Measurements from ENCODE around the gene GALNT12.
A peak's percentile ranks its signal among the peaks of the same experiment; 100 is the strongest.

The GALNT12 gene

GRCh38 chr9:98804083-98804482 is 3.4 kb upstream of the GALNT12 start:
- H3K4me1 ChIP-seq (ENCODE audit: control insufficient read depth, insufficient read depth, low read length): no peaks in the 10 kb centered on the region
- H3K4me3 ChIP-seq (ENCODE audit: insufficient read depth, low read depth, low read length): no peak overlapping the region
- H3K36me3 ChIP-seq (ENCODE audit: control insufficient read depth, insufficient read depth, low read length): no peaks in the 10 kb centered on the region
- H3K9me3 ChIP-seq (ENCODE audit: control insufficient read depth, low read length): no peaks in the 10 kb centered on the region
- H3K27ac ChIP-seq (ENCODE audit: insufficient read depth, low read depth, low read length, poor library complexity, severe bottlenecking): no peak overlapping the region
- H3K27me3 ChIP-seq (ENCODE audit: control insufficient read depth, insufficient read depth, low read length, poor library complexity, severe bottlenecking): peaks cover 11% of the 10 kb centered on the region
- WGBS, 2 experiments: 100% methylated on average over 1 of the region's 2 CpGs; no CpG with 5 or more reads in 1 of the 2 experiments

- WGBS, 2 experiments: 90 to 93% methylated on average over 8 of the region's 8 CpGs
- Histone ChIP-seq H3K4me3 (ENCODE audit: insufficient read depth, low read depth, low read length) (no peak overlapping the region), H3K9me3 (ENCODE audit: control insufficient read depth, low read length) (no peaks in the 10 kb centered on the region), H3K36me3 (ENCODE audit: control insufficient read depth, insufficient read depth, low read length) (no peaks in the 10 kb centered on the region), H3K27me3 (ENCODE audit: control insufficient read depth, insufficient read depth, low read length, poor library complexity, severe bottlenecking) (peaks cover 11% of the 10 kb centered on the region), H3K27ac (ENCODE audit: insufficient read depth, low read depth, low read length, poor library complexity, severe bottlenecking) (no peak overlapping the region), H3K4me1 (ENCODE audit: control insufficient read depth, insufficient read depth, low read length) (peaks cover 6% of the 10 kb centered on the region)
These were observed 1.8 kb upstream of the GALNT12 start for GRCh38 chr9:98805506-98806272.

DNA sequence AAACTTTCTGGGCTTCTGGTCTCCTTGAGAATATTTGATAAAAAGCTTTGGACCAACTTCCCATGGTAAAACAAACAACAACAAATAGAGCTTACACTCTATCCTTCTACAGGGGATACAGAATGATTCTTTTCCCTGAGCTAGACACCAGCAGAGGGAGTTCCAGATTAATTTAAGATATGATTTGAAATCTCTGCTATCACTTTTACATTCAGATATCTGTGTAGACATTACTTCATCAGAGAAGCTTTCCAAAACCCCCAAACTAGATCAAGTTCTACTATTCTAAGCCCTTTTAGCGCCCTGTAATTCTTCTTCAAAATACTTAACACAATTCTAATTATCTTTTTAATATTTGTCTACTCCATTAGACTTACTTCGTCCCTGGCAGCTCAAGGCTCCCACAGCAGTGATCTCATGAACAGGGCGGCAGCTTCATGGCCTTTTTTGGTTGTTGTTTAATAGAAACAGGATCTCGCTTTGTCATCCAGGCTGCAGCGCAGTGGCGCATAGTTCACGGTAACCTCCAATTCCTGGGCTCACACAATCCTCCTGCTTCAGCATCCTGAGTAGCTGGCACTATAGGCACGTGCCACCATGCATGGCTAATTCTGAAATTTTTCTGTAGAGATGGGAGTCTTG is 955 bp upstream of the GALNT12 start:
- 90 to 94% methylated on average over 8 of the region's 8 CpGs for WGBS, 2 experiments
- no peak overlapping the region for H3K4me3 ChIP-seq (ENCODE audit: insufficient read depth, low read depth, low read length)
- no peak overlapping the region for H3K27ac ChIP-seq (ENCODE audit: insufficient read depth, low read depth, low read length, poor library complexity, severe bottlenecking)
- H3K9me3 ChIP-seq (ENCODE audit: control insufficient read depth, low read length): no peaks in the 10 kb centered on the region
- H3K4me1 ChIP-seq (ENCODE audit: control insufficient read depth, insufficient read depth, low read length): peaks cover 9% of the 10 kb centered on the region
- peaks cover 11% of the 10 kb centered on the region for H3K27me3 ChIP-seq (ENCODE audit: control insufficient read depth, insufficient read depth, low read length, poor library complexity, severe bottlenecking)
- H3K36me3 ChIP-seq (ENCODE audit: control insufficient read depth, insufficient read depth, low read length): no peaks in the 10 kb centered on the region

DNA sequence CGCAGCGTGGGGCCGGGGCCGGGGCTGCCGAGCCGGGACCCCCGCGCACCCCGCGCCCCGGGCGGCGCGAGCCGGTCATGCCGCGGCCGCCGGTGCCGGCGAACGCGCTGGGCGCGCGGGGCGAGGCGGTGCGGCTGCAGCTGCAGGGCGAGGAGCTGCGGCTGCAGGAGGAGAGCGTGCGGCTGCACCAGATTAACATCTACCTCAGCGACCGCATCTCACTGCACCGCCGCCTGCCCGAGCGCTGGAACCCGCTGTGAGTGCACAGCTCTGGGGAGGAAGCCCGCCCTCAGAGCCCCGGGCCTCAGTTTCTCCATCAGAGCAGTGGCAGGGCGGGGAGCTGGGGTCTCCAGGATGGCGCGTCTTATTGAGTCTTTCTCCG is 335 bp downstream of the GALNT12 start:
- H3K36me3 ChIP-seq (ENCODE audit: control insufficient read depth, insufficient read depth, low read length): no peaks in the 10 kb centered on the region
- no peak overlapping the region for H3K27ac ChIP-seq (ENCODE audit: insufficient read depth, low read depth, low read length, poor library complexity, severe bottlenecking)
- WGBS, 2 experiments: 1% methylated on average over 46 of the region's 46 CpGs
- H3K9me3 ChIP-seq (ENCODE audit: control insufficient read depth, low read length): no peaks in the 10 kb centered on the region
- H3K27me3 ChIP-seq (ENCODE audit: control insufficient read depth, insufficient read depth, low read length, poor library complexity, severe bottlenecking): peaks cover 11% of the 10 kb centered on the region
- peaks cover 9% of the 10 kb centered on the region for H3K4me1 ChIP-seq (ENCODE audit: control insufficient read depth, insufficient read depth, low read length)
- peak overlapping the region; percentile 53 for H3K4me3 ChIP-seq (ENCODE audit: insufficient read depth, low read depth, low read length)

DNA sequence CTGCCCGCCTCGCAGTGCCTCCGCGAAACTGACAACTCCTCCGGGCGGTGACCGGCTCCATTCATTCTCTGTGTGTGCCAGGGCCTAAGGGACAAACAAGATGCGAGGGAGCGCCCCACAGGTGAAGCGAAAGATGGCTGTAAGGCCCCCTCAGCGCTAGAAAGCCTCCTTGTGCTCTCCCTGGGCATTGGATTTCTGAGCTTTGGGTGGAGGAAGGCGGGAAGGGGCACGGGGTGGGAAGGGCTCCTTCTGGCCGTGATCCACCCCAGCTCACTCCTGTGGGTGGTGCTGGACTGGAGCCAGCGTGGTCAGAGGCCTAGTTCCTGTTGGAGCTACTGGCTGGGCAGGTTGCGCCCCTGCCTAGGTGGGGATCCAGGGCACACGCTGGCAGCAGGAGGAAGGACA is 943 bp downstream of the GALNT12 start:
- peaks cover 9% of the 10 kb centered on the region for H3K4me1 ChIP-seq (ENCODE audit: control insufficient read depth, insufficient read depth, low read length)
- no peaks in the 10 kb centered on the region for H3K9me3 ChIP-seq (ENCODE audit: control insufficient read depth, low read length)
- H3K27ac ChIP-seq (ENCODE audit: insufficient read depth, low read depth, low read length, poor library complexity, severe bottlenecking): no peak overlapping the region
- peaks cover 11% of the 10 kb centered on the region for H3K27me3 ChIP-seq (ENCODE audit: control insufficient read depth, insufficient read depth, low read length, poor library complexity, severe bottlenecking)
- no peaks in the 10 kb centered on the region for H3K36me3 ChIP-seq (ENCODE audit: control insufficient read depth, insufficient read depth, low read length)
- peak overlapping the region; percentile 53 for H3K4me3 ChIP-seq (ENCODE audit: insufficient read depth, low read depth, low read length)
- WGBS, 2 experiments: 55% methylated on average over 17 of the region's 17 CpGs

GRCh38 chr9:98808875-98809274 is 1.4 kb downstream of the GALNT12 start:
- no peak overlapping the region for H3K4me3 ChIP-seq (ENCODE audit: insufficient read depth, low read depth, low read length)
- H3K27ac ChIP-seq (ENCODE audit: insufficient read depth, low read depth, low read length, poor library complexity, severe bottlenecking): no peak overlapping the region
- 81 to 90% methylated on average over 2 of the region's 2 CpGs for WGBS, 2 experiments
- peaks cover 9% of the 10 kb centered on the region for H3K4me1 ChIP-seq (ENCODE audit: control insufficient read depth, insufficient read depth, low read length)
- H3K27me3 ChIP-seq (ENCODE audit: control insufficient read depth, insufficient read depth, low read length, poor library complexity, severe bottlenecking): peaks cover 11% of the 10 kb centered on the region
- H3K36me3 ChIP-seq (ENCODE audit: control insufficient read depth, insufficient read depth, low read length): no peaks in the 10 kb centered on the region
- H3K9me3 ChIP-seq (ENCODE audit: control insufficient read depth, low read length): no peaks in the 10 kb centered on the region

- peaks cover 11% of the 10 kb centered on the region for H3K27me3 ChIP-seq (ENCODE audit: control insufficient read depth, insufficient read depth, low read length, poor library complexity, severe bottlenecking)
- WGBS, 2 experiments: 78 to 80% methylated on average over 9 of the region's 9 CpGs
- peak overlapping the region; percentile 64 for H3K27ac ChIP-seq (ENCODE audit: insufficient read depth, low read depth, low read length, poor library complexity, severe bottlenecking)
These were observed 2.0 kb downstream of the GALNT12 start for GRCh38 chr9:98809311-98810101.

GRCh38 chr9:98810102-98810842 is 2.8 kb downstream of the GALNT12 start:
- Histone ChIP-seq H3K27ac (ENCODE audit: insufficient read depth, low read depth, low read length, poor library complexity, severe bottlenecking) (peak overlapping the region; percentile 64), H3K4me3 (ENCODE audit: insufficient read depth, low read depth, low read length) (no peak overlapping the region), H3K36me3 (ENCODE audit: control insufficient read depth, insufficient read depth, low read length) (no peaks in the 10 kb centered on the region), H3K27me3 (ENCODE audit: control insufficient read depth, insufficient read depth, low read length, poor library complexity, severe bottlenecking) (peaks cover 11% of the 10 kb centered on the region), H3K4me1 (ENCODE audit: control insufficient read depth, insufficient read depth, low read length) (peaks cover 9% of the 10 kb centered on the region), H3K9me3 (ENCODE audit: control insufficient read depth, low read length) (no peaks in the 10 kb centered on the region)
- 80 to 89% methylated on average over 2 of the region's 3 CpGs for WGBS, 2 experiments

More at GRCh38 chr9:98809311-98810101, 2.0 kb downstream of the GALNT12 start:
- Histone ChIP-seq H3K9me3 (ENCODE audit: control insufficient read depth, low read length) (no peaks in the 10 kb centered on the region), H3K4me3 (ENCODE audit: insufficient read depth, low read depth, low read length) (no peak overlapping the region), H3K36me3 (ENCODE audit: control insufficient read depth, insufficient read depth, low read length) (no peaks in the 10 kb centered on the region), H3K4me1 (ENCODE audit: control insufficient read depth, insufficient read depth, low read length) (peaks cover 9% of the 10 kb centered on the region)

DNA sequence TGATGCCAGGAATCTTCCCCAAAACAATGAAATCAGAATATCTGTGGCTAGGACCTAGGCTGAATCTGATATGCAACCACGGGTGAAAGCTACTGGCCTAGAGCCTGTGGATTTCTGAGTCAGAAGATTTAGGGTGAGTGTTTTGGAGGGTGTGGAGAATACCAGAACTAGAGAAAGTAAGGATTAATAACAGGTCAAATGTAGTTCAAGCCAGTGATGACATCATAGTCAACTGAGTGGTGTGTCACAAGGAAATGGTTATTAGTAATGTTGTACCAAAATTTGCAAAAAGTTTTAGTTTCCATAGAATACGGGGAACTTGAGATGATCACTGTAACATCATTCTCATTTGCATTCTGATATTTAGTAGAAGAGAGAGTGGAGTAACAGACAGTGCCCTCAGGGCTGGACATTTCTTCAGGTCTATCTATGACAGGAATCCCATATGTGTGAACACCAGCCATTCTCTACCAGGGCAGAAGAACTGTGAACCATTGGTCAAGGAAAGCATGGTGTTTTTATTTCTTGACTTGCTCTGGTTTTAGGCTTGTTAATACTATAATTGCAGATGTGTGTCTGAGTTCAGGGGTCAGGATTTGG is 3.7 kb downstream of the GALNT12 start:
- no peak overlapping the region for H3K4me3 ChIP-seq (ENCODE audit: insufficient read depth, low read depth, low read length)
- H3K27ac ChIP-seq (ENCODE audit: insufficient read depth, low read depth, low read length, poor library complexity, severe bottlenecking): no peak overlapping the region
- H3K36me3 ChIP-seq (ENCODE audit: control insufficient read depth, insufficient read depth, low read length): no peaks in the 10 kb centered on the region
- H3K9me3 ChIP-seq (ENCODE audit: control insufficient read depth, low read length): no peaks in the 10 kb centered on the region
- 91 to 94% methylated on average over 2 of the region's 2 CpGs for WGBS, 2 experiments
- H3K4me1 ChIP-seq (ENCODE audit: control insufficient read depth, insufficient read depth, low read length): peaks cover 9% of the 10 kb centered on the region
- peaks cover 11% of the 10 kb centered on the region for H3K27me3 ChIP-seq (ENCODE audit: control insufficient read depth, insufficient read depth, low read length, poor library complexity, severe bottlenecking)
